H1 (cell line): ENCODE results near the gene CNRIP1. TPM values are rescaled to one million over a fixed set of nuclear protein-coding genes. Genes with fewer than 3 reads are reported as not detected.

Experiments
- CTCF ChIA-PET: fragments of 300-600 bp; sonication (Branson Sonifier 250); formaldehyde crosslinking; loops from one replicate; lab custom pipeline; 2021; ENCODE audit not compliant: partially characterized antibody; lab: Charles Lee
- POLR2A ChIA-PET: fragments of 300-600 bp; sonication (Branson Sonifier 250); formaldehyde crosslinking; loops from one replicate; lab custom pipeline; 2021; ENCODE audit warnings: inconsistent platforms; ENCODE audit not compliant: partially characterized antibody; lab: Charles Lee
- DNase-seq, 2 experiments: peaks; one replicate each; pipeline versions ENCODE4 v3.0.0 to v3.0.0-alpha.2; 2010 to 2022; ENCODE audit warnings: low spot score in 2 of 2, low read depth in 1 of 2, mixed read lengths in 1 of 2
- FAIRE-seq: peaks from 2 replicates; lab custom pipeline; 2011; peaks lifted over from hg19 to GRCh38; lab: Jason Lieb, UNC
- H2AFZ ChIP-seq: 2 replicates; pipeline ENCODE4 v1.8.1; 2012; ENCODE audit warnings: low read length, inconsistent platforms
- H2AK5ac ChIP-seq: 2 replicates; pipeline ENCODE4 v1.6.1; 2013; ENCODE audit warnings: low read depth, low read length
- H2BK120ac ChIP-seq: replicated peaks from 2 replicates; pipeline ENCODE3; 2013; ENCODE audit warnings: low read depth, low read length, inconsistent platforms
- H2BK12ac ChIP-seq: 2 replicates; pipeline ENCODE4 v1.6.1; 2013; ENCODE audit warnings: low read depth, low read length
- H2BK15ac ChIP-seq: 2 replicates; pipeline ENCODE4 v1.6.1; 2013; ENCODE audit warnings: low read length
- H2BK20ac ChIP-seq: 2 replicates; pipeline ENCODE4 v1.6.1; 2013; ENCODE audit warnings: low read length
- H2BK5ac ChIP-seq: 2 replicates; pipeline ENCODE4 v1.6.1; 2013; ENCODE audit warnings: low read depth, low read length
- H3K14ac ChIP-seq: 2 replicates; pipeline ENCODE4 v1.6.1; 2013; ENCODE audit warnings: inconsistent platforms; ENCODE audit not compliant: insufficient read length
- H3K18ac ChIP-seq: 2 replicates; pipeline ENCODE4 v1.6.1; 2013; ENCODE audit warnings: low read length; ENCODE audit errors: extremely low read depth
- H3K23ac ChIP-seq: 2 replicates; pipeline ENCODE4 v1.6.1; 2013; ENCODE audit warnings: inconsistent platforms; ENCODE audit not compliant: insufficient read length
- H3K23me2 ChIP-seq: 2 replicates; pipeline ENCODE4 v1.6.1; 2013; ENCODE audit warnings: low read depth, low read length
- H3K27ac ChIP-seq: 2 replicates; pipeline ENCODE4 v1.6.1; 2011; ENCODE audit warnings: low read depth, low read length, inconsistent platforms
- H3K27me3 ChIP-seq, 4 experiments: replicated peaks in 1 of 4; 1 replicate in 1 of 4; 2 replicates in 3 of 4; pipeline versions ENCODE4 v1.6.1 to v1.8.1; 2011 to 2013; ENCODE audit warnings: low read length in 3 of 4, mild to moderate bottlenecking in 3 of 4, inconsistent platforms in 2 of 4, mixed read lengths in 2 of 4, moderate library complexity in 1 of 4; ENCODE audit not compliant: control insufficient read depth in 3 of 4, insufficient read depth in 3 of 4; ENCODE audit errors: extremely low read depth in 1 of 4
- H3K36me3 ChIP-seq, 4 experiments: 2 replicates each; pipeline versions ENCODE4 v1.6.1 to v1.8.1; 2011 to 2013; ENCODE audit warnings: mild to moderate bottlenecking in 4 of 4, low read length in 3 of 4, moderate library complexity in 2 of 4, control low read depth in 1 of 4, inconsistent platforms in 1 of 4; ENCODE audit not compliant: insufficient read depth in 4 of 4, control insufficient read depth in 2 of 4
- H3K4ac ChIP-seq: replicated peaks from 2 replicates; pipeline ENCODE3; 2013; ENCODE audit warnings: low read length, low read depth, mixed read lengths, inconsistent platforms; ENCODE audit not compliant: insufficient read length
- H3K4me1 ChIP-seq, 4 experiments: replicated peaks in 1 of 4; 1 replicate in 1 of 4; 2 replicates in 3 of 4; pipeline versions ENCODE4 v1.6.1 to v1.8.1; 2011 to 2013; ENCODE audit warnings: low read length in 3 of 4, inconsistent platforms in 2 of 4, mixed read lengths in 1 of 4; ENCODE audit not compliant: insufficient read depth in 4 of 4, control insufficient read depth in 3 of 4
- H3K4me2 ChIP-seq, 2 experiments: 2 replicates each; pipeline versions ENCODE4 v1.6.1 to v1.8.1; 2011 to 2013; ENCODE audit warnings: low read depth in 2 of 2, low read length in 2 of 2, control low read depth in 1 of 2, inconsistent platforms in 1 of 2, mild to moderate bottlenecking in 1 of 2; ENCODE audit not compliant: insufficient read depth in 1 of 2
- H3K4me3 ChIP-seq, 4 experiments: fragments of 200-600, 300-600 bp in 1 of 4; sonication (generic), shearing (Covaris generic), sonication (Bioruptor Twin) in 1 of 4; 2 replicates each; pipeline versions ENCODE4 v1.5.1 to v1.8.1; 2011 to 2016; ENCODE audit warnings: low read length in 4 of 4, low read depth in 3 of 4, control low read depth in 2 of 4, inconsistent platforms in 2 of 4, mild to moderate bottlenecking in 2 of 4, mixed read lengths in 1 of 4, moderate library complexity in 1 of 4; ENCODE audit not compliant: insufficient read depth in 2 of 4; ENCODE audit errors: extremely low read depth in 1 of 4
- H3K56ac ChIP-seq: replicated peaks from 2 replicates; pipeline ENCODE3; 2013; ENCODE audit warnings: low read depth, mild to moderate bottlenecking, mixed read lengths, low read length, inconsistent platforms; ENCODE audit not compliant: insufficient read length
- H3K79me1 ChIP-seq: 2 replicates; pipeline ENCODE4 v1.6.1; 2013; ENCODE audit warnings: low read depth, low read length, control low read depth
- H3K79me2 ChIP-seq, 2 experiments: 2 replicates each; pipeline versions ENCODE4 v1.6.1 to v1.8.1; 2012 to 2013; ENCODE audit warnings: low read length in 2 of 2, mild to moderate bottlenecking in 2 of 2, inconsistent platforms in 1 of 2; ENCODE audit not compliant: insufficient read depth in 2 of 2, control insufficient read depth in 1 of 2
- H3K9ac ChIP-seq, 4 experiments: replicated peaks in 1 of 4; 1 replicate in 1 of 4; 2 replicates in 3 of 4; pipeline versions ENCODE4 v1.6.1 to v1.8.1; 2011 to 2013; ENCODE audit warnings: low read depth in 3 of 4, low read length in 3 of 4, control low read depth in 2 of 4, mild to moderate bottlenecking in 2 of 4, moderate library complexity in 2 of 4, inconsistent platforms in 1 of 4; ENCODE audit errors: extremely low read depth in 1 of 4
- H3K9me3 ChIP-seq, 2 experiments: 2 replicates each; pipeline versions ENCODE4 v1.6.1 to v1.8.1; 2012 to 2013; ENCODE audit warnings: mild to moderate bottlenecking in 2 of 2, moderate library complexity in 2 of 2, control low read depth in 1 of 2, inconsistent platforms in 1 of 2, low read depth in 1 of 2, low read length in 1 of 2, mixed read lengths in 1 of 2; ENCODE audit not compliant: insufficient read depth in 2 of 2
- H4K20me1 ChIP-seq, 2 experiments: replicated peaks in 1 of 2; 2 replicates each; pipeline versions ENCODE3 to v1.8.1; 2011 to 2013; ENCODE audit warnings: inconsistent platforms in 2 of 2, low read length in 2 of 2, mild to moderate bottlenecking in 1 of 2; ENCODE audit not compliant: insufficient read depth in 2 of 2, control insufficient read depth in 1 of 2
- H4K5ac ChIP-seq: 2 replicates; pipeline ENCODE4 v1.6.1; 2013; ENCODE audit warnings: low read length, low read depth, mixed read lengths, inconsistent platforms; ENCODE audit not compliant: insufficient read length
- H4K8ac ChIP-seq: 2 replicates; pipeline ENCODE4 v1.8.0; 2013; ENCODE audit warnings: mild to moderate bottlenecking, moderate library complexity, low read length, inconsistent platforms; ENCODE audit not compliant: insufficient read depth; ENCODE audit errors: extremely low read depth
- H4K91ac ChIP-seq: replicated peaks from 2 replicates; pipeline ENCODE3; 2013; ENCODE audit warnings: low read length, mixed read lengths, inconsistent platforms; ENCODE audit not compliant: insufficient read length
- SIRT6 ChIP-seq: IDR thresholded peaks from one replicate; pipeline ENCODE4 v1.7.1; 2012; ENCODE audit warnings: low read length, inconsistent platforms
- WGBS, 2 experiments: shearing (Covaris generic) in 1 of 2; methylation state at CpG; one replicate each; pipeline versions ENCODE4 v1.1.6 to v1.1.7; 2013 to 2015; ENCODE audit warnings: low lambda C conversion rate in 2 of 2, mixed read lengths in 2 of 2, inconsistent platforms in 1 of 2, low coverage in 1 of 2, missing lambda C conversion rate in 1 of 2; ENCODE audit not compliant: insufficient replicate concordance in 2 of 2, insufficient coverage in 1 of 2, insufficient read length in 1 of 2; ENCODE audit errors: extremely low coverage in 1 of 2, missing lambda C conversion rate in 1 of 2; 5-methylcytosine and 5-hydroxymethylcytosine counted together
- polyA plus RNA-seq, 7 experiments: library from polyadenylated mRNA; depleted of rRNA in 3 of 7; stranded (reverse) in 5 of 7; unstranded in 2 of 7; fragments of >200 nt in 5 of 7; fragments of 200-250 nt in 2 of 7; gene quantifications; 1 replicate in 5 of 7; 2 replicates in 1 of 7; 4 replicates in 1 of 7; pipeline versions ENCODE4 v1.2.1 to v1.2.3, GENCODE V29; 2011 to 2013; ENCODE audit warnings: missing spikeins in 2 of 7, mixed read lengths in 2 of 7
- total RNA-seq: library from RNA; stranded (reverse); fragmentation: NEBNext Ultra II Directional; extraction: Animal tissue kit (Norgen Biotek cat#: 25700); gene quantifications from 2 replicates; pipeline ENCODE4 v1.2.1, GENCODE V29; 2021

CNRIP1 gene
- total and polyA plus RNA-seq, 2 of the 8 experiments (the other 6 are each of a cell fraction or from before 2014, with no cell fraction given): 4.6 to 7.0 TPM

GRCh38 chr2:68344031-68344430, 24.3 kb upstream of the CNRIP1 start:
- Histone ChIP-seq H4K91ac (no peak overlapping the region), H3K23me2 (no peaks in the 10 kb centered on the region), H4K8ac (no peak overlapping the region), H3K9ac (no peak overlapping the region), H2AK5ac (no peak overlapping the region), H3K23ac (no peak overlapping the region), H2BK120ac (no peak overlapping the region), H3K27me3 (no peaks in the 10 kb centered on the region), H3K18ac (no peak overlapping the region), H3K9me3 (no peaks in the 10 kb centered on the region), H4K20me1 (no peaks in the 10 kb centered on the region), H3K4me1 (no peaks in the 10 kb centered on the region), H2BK20ac (no peak overlapping the region), H3K4me3 (no peak overlapping the region), H3K4me2 (no peak overlapping the region), H3K4ac (no peak overlapping the region), H2BK15ac (no peak overlapping the region), H3K79me1 (no peaks in the 10 kb centered on the region), H3K56ac (no peak overlapping the region), H4K5ac (no peak overlapping the region), H2BK12ac (no peak overlapping the region), H3K79me2 (no peaks in the 10 kb centered on the region), H2BK5ac (no peak overlapping the region), H3K27ac (no peak overlapping the region), H2AFZ (no peak overlapping the region), H3K36me3 (no peaks in the 10 kb centered on the region), H3K14ac (no peak overlapping the region)
- ChIA-PET POLR2A (no interaction called here), CTCF (interaction anchor here (1.1 to 1.8 kb wide), 2 partner anchors 10 to 98 kb away, joined by 3 to 6 read pairs; no protein-coding TSS in a partner anchor)
- DNase-seq: no peak
- WGBS, 2 experiments: 84% methylated on average over 1 of the region's 1 CpG; no CpG with 5 or more reads in 1 of the 2 experiments
- no peak for TF ChIP-seq SIRT6
- FAIRE-seq: no peak
